HG02943 (cell line): Measurements from ENCODE around the gene ARHGAP26.
"Not testable (repeated sequence)": the region's sequence is repeated elsewhere in the genome, so short reads cannot be mapped to it uniquely, and the experiment has no call there.

Source experiments
- ATAC-seq: cut with Tn5 transposase; IDR thresholded peaks from one replicate; pipeline ENCODE4 v1.9.1; 2021; ENCODE audit warnings: mild to moderate bottlenecking, low read depth, moderate library complexity; ENCODE audit not compliant: unreplicated experiment

ARHGAP26 gene

DNA sequence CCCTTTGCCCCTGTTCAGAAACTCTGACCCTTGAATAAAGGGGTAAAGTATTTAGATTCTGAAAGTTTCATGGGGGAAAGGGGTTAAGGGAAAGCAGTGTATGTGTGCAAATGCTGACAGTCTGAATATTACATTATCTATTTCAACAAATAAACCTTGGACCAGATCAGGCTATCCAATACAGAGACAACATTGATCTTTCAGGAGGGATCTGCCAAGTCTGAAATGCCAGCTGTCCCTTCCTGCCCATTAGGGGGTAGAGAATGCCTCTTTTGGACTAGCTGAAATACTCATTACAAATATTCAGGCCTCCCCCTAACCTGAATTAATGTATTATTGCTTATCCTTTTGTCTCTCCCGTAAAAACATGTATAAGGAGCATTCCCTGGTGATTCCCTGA lies 413.8 kb downstream of the ARHGAP26 start:
- no peak for ATAC-seq

DNA sequence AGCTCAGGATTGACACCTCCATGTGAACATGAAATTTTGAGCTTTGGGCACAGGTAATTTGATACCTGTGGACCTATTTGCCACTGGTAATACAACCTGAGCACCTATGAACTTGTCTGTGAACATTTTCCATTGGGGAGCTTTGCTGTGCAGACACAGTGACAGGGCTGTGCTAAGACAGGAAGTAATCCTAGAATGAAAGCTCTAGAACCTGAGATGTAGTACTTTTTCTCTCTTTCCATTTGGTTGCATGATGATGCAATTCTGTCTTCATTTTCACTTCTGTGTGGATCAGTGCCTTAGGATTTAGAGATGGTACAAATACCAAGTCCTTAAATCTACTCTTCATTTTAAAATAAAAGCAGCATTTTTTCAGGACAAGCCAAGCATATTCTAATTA lies 416.4 kb downstream of the ARHGAP26 start:
- no peak for ATAC-seq

DNA sequence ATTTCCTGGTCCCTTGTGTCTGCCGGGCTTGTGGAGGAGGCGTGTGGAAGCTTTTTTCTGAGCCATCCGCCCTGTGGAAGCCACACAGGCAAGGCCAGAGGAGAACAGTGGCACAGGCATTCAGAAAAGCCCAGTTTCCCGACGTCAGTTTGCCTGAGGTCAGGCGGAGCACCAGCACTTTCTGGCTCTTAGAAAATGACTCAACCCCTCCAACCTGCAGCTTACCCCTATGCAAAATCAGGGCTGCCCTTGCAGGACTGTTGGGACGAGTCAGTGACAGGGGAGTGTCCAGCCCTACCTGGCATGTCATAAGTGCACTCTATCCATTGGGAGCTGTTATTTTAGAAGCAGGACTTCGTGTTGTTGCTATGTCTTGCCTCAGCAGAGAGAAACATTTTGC lies 417.3 kb downstream of the ARHGAP26 start:
- no peak for ATAC-seq

DNA sequence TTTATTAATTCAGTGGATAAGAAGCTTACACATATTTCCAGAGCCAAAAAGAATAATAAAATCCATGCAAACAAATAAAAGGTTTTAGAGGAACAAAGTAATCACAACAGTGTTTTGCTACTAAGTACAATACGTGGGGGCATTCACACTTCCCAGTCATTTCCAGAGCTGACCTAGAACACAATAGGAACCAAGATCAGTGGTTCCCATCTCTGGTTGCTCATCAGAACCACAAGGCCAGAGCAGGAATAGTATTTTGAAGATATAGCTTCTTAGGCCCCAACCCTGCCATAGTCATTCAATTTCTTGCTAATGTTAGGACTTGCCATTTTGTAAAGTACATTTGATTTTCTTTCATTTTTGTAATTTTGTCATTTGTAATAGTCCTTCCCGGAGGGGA lies 417.9 kb downstream of the ARHGAP26 start:
- no peak for ATAC-seq

DNA sequence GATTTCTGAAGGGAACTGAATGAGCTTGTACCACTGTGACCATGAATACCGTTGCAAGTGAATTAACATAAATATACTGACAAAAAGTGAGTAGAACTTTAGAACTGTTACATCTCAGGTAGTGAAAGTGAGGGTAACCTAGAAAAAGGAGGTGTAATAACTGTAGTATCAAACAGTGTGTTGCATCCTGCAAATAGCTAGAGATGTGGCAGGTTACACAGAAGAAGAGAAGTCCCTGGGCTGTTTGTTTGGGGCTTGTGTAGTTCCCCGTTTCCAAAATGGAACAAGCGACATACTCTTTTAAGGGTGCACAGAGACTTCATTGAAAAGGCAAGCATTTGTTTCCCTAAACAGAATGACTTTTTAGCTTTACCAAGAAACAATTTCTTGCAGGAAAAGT lies 418.5 kb downstream of the ARHGAP26 start:
- ATAC-seq, result no peak

DNA sequence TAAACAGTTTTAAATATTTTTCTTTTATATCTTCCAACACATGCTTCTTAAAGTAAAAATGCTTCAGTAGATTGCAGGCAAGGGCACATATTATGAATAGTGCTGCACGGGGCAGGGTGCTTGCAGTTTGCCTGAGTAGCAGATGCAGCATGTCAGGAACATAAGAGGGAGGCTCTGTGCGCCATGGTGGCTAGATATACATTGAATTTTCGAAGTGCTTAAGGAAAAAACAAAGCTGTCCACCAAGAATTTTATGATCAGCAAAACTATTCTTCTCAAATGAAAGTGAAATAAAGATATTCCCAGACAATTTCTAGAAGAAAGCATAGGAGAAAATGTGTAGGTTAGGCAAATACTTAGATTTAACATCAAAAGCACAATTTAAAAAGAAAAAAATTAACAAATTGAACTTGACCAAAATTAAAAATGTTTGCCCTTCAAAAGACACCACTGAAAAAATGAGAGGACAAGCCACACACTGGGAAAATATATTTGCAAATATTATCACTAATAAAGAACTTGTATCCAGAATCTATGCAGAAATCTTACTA lies 420.2 kb downstream of the ARHGAP26 start:
- no peak for ATAC-seq

DNA sequence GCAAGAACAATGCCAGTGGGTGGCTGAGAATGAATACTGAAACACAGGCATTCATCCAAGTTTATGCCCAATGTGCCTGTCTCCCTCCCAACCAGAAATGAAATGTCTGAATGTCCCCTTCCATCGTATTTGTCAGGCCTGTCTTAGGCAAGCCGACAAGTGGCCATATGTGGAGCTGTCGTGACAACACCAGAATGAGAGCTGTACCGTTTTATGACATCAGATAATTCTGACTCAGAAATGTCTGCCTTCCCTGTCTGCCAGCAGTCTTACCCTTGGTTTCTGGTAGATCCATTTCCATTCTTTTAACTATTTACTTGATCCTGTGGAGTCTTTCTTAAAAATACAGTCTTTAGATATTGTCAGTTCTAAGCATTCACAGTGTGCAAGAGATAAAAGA lies 421.5 kb downstream of the ARHGAP26 start:
- no peak for ATAC-seq

DNA sequence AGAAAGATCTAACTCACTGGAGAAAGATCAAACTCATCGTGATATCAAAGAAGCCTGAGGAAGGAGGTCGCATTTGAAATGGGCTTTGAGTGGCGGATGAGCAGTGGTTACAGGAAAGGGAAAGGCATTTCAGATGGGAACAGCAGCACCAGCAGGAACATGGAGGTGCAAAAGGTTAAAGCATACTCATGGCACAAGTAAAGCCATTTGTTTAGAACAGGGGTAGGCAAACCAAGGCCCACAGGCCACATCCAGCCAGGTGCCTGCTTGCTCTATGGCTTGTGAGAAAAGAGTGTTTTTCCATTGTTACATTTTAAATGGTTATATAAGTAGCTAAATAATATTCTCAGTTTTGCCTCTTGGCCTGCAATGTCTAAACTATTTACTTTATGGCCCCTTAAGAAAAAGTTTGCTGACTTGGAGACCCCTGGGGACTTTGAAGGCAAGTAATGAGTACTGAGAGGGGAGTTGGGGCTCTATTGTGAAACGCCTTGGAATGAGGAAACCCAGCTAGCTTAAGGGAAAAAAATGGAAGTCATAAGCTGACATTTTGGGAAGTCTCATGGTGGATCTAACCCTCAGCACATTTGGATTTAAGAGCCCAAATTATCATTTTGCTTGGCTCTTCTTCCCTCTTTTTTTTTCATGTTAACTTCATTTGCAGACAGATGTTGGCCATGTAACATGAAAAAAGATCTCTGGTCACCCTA lies 422.2 kb downstream of the ARHGAP26 start:
- ATAC-seq, result no peak

DNA sequence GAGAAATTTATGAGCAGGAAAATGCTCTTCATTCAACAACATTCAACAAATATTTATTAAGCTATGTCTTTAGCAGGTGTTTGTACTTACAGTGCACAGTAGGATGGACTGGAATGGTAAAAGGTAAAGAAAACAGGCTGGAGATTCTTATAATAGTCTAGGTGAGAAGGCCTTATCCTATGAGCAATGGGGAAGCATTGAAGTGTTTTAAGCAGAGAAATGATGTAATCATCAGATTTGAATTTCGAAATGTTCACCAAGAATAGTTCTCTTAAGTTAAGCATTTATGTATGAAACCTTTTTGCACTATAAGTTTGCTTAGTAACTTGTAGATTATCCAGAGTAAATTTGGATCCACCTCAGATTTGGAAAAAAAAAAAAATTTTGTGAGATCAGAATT lies 424.0 kb downstream of the ARHGAP26 start:
- ATAC-seq, result no peak

DNA sequence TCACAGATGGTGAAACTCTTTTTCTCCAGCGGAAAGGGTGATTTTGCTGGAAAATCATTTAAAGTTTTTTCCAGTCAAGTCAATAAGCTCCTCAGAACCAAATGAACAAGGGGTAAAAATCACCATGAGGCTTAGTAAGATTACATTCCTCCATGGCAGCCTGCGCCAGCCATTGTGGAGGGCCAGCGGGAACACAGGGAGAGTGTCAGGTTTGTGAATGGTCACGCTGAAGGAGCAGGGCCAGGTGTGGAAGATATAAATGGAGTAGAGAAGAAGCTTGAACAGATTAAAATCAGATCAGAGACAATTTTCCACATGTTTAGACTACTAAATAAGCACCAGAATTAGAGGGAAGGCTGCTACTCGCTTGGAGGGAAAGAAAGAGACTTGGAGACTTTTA lies 424.5 kb downstream of the ARHGAP26 start:
- ATAC-seq, result no peak

DNA sequence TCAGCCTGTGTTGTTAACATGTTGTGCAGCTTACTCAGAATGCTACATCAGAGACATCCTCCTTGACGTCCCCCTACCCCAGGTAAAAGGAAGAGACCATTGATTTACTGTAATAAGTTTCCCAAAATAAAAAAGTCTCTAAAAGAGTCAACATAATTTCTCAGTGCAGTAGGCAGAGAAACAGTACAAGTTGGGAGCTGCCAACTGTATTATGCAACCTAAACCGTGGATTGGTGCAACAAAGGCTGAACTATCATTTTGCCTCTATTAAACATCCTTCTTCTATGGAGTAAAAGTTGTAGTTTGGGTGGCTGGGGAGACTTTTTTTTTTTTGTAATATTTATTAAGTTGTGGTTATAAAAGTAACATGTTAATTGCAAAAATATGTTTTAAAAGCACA lies 425.3 kb downstream of the ARHGAP26 start:
- no peak for ATAC-seq

DNA sequence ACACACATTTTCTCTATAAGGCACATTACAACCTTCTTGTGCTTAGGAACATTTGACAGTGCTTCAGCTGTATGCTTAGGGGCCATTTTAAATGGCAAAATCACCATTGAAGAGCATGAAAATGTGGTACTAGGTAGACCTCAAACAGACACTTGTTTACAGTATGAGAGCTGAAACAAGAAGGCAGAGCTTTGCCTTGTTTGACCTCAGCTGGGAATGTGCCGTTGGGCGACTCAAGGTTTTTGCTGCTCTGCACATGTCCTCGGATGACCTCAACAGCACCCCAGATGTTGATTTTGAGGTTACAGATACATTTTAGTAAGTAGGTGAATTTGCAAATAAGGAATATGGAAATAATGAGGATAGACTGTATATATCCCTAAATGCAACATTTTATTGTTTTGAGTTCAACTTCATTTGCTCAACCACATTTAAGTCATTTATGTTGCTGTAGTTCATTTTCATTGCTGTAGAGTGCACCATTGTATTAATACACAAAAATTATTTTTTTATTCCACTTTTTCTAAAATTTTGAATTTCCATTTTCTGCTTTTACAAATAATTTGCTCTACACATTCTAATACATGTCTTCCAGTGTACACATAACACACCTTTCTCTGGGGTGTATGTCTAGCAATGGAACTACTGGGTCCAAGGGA lies 426.6 kb downstream of the ARHGAP26 start:
- ATAC-seq, result no peak

DNA sequence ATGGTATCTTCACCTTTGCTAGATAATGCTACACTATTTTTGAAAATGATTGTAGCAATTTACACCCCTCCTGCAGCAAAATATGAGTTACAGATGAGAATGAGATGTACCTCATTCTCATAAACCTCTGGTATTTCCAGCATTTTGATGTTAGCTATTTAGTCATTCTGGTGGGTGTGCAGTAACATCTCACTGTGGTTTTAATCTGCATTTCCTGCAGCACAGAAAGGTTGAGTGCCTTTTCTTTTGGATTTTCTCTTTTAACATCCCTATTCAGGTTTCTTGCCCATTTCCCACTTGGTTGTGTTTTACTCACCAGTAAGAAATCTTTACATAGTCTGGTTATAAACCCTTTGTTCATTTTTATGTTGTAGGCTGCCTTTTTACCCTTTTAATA lies 427.1 kb downstream of the ARHGAP26 start:
- ATAC-seq, result no peak

DNA sequence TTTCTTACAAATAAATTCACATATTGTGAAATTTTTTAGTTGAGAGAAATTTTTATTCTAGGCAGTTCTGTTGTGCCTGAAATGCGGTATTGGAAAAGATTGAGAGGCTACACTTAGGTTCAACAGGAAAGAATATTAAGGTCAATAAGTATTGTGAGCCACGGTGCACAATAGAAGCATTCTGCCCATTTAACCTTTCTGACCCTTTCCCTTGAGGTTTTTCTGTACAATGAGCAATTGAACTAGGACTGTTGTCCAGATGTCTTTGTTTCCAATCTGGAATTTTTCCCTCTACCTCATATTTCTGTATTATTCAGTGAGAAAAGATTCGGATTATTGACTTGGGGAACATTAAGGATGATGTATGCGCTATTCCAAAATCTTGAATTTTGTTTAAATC lies 428.2 kb downstream of the ARHGAP26 start:
- ATAC-seq, result no peak

DNA sequence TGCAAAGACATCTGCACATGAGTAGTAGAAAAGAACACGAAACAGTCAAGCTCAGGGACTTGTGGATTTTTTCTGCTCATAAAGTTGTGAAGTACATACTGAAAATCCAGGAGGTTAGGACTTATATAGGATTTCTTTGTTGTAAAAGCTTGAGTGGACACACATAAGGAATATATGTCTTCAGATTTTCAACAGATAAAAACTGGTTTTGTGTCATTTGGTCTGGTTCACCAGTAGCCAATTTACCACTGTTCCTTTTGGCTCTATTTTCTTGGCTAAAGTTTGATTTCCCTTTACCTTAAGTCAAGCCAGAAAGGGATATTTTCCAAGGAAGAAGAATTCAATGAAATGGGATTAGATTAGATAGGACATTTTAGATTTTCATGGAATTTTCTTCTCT lies 429.0 kb downstream of the ARHGAP26 start:
- ATAC-seq, result no peak

DNA sequence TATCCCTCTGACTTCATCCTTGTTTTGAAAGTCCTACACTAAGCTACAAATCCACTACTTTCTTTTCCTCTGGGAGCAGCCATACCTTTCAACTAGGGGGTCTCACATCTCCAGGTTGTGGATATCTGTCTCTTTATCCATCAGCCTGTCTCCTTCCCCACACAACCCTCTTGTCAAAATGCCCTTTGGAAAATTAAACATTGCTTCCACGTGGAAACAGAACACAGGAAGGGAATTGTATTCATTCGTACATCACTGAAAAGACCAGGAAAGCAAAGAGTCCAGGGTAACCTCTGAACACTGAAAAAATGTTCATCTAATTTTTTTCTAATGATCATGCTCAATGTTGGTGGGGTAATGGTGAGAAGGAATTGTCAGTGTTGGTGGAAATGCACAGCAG lies 429.7 kb downstream of the ARHGAP26 start:
- ATAC-seq, result no peak

DNA sequence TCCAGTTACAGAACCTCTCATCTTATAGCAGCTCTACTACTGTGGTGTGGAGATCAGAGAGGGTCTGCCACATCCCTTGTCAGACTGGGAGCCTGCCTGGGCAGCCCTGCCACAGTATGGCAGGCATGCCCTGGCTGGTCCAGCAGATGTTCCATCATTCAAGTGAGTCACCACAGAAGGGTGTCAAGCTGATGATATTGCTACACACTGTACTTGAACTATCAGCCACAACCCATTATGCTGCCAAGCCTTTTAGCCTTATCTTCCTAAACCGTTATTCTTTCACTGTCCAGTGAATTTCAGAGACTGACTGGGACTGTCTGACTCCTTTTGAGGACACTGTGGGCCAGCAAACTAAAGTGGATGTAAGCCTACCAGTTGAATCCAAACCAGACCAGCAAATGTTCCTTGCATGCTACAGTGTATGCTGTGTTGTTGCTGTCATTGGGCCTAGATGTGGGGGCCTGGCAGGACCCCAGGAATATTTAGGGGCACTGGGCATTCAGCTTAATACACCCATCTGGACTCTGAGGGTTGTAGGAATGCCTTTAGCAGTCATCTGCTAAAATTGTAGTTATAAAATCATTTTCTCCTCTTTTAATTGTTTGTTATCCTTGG lies 430.7 kb downstream of the ARHGAP26 start:
- ATAC-seq, result no peak

DNA sequence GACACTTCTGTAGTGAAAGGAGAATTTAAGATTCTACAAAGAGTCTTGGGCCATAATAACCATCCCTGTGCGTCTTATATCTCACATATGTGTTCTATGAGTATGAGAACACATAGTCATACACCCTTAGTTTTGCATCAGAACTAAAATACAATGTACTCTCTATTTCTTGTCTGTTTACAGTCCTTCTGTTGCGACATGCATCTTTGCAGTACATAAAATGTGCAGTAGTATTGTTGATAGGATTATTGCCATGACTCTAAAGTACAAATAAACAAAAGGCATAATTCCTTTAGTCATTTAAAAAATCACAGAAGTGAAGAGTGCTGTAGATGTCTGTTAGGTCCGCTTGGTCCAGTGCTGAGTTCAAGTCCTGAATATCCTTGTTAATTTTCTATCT lies 431.4 kb downstream of the ARHGAP26 start:
- no peak for ATAC-seq

DNA sequence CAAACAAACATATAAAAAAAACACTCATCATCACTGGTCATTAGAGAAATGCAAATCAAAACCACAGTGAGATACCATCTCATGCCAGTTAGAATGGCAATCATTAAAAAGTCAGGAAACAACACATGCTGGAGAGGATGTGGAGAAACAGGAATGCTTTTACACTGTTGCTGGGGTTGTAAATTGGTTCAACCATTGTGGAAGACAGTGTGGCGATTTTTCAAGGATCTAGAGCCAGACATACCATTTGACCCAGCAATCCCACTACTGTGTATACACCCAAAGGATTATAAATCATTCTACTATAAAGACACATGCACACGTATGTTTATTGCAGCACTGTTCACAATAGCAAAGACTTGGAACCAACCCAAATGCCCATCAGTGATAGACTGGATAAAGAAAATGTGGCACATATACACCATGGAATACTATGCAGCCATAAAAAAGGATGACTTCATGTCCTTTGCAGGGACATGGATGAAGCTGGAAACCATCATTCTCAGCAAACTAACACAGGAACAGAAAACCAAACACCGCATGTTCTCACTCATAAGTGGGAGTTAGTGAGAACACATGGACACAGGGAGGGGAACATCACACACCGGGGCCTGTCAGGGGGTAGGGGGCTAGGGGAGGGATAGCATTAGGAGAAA lies 433.3 kb downstream of the ARHGAP26 start:
- not testable (repeated sequence) for ATAC-seq

DNA sequence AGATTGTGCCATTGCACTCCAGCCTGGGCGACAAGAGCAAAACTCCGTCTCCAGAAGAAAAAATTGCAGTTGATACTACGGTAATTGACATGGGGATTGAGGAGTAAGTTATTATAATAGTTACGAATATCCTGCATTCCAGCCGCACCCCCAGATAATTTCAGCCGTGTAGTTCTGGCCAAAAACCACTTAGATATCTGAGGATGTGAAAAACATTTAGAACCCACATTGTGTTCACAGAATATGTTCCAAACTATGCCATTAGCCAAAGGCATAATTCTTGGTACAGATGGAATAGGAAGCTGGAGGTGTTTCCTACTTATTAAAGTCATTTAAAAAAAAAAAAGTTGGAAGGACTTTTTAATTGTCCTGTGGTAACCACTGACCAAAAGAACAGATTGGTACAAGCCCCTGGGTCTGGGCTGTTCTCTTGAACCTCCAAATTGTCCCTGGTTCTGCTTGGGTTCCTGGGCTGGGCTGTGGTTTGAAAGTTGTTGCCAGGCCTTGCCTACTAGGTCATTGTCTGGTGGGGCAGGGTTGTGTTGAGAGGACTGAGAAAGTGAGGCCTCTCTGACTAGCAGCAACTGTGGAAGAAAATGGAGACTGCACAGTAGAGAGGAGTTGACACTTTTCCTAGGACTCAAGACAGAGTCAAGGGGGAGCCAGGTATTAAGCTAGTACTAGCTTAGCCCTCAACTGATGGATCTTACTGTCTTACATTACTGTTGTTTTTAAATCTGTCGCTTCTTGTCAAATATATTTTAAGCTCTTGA lies 434.5 kb downstream of the ARHGAP26 start:
- ATAC-seq, result no peak
